Right atrium auricular region (tissue), 2 donors: ENCODE measurements around the gene XAB2. TPM values are rescaled to one million over a fixed set of nuclear protein-coding genes. Genes with fewer than 3 reads are reported as not detected.

ENCODE experiments used
- DNase-seq: peaks from one replicate; pipeline ENCODE4 v3.0.0-alpha.2; 2019; ENCODE audit warnings: low spot score
- H3K27ac ChIP-seq, 2 donors: fragments of 200-600 bp; sonication (generic); 1 replicate in 1 of 2; 2 replicates in 1 of 2; pipeline ENCODE4 v1.5.1; 2016 to 2019
- H3K27me3 ChIP-seq, 2 donors: fragments of 200-600 bp; sonication (generic); one replicate each; pipeline versions ENCODE4 v1.5.1 to v1.6.0; 2017 to 2019
- H3K36me3 ChIP-seq: fragments of 200-600 bp; sonication (generic); one replicate; pipeline ENCODE4 v1.5.1; 2016
- H3K4me1 ChIP-seq, 2 donors: fragments of 200-600 bp; sonication (generic); one replicate each; pipeline versions ENCODE4 v1.5.1 to v1.6.0; 2017 to 2019
- H3K4me3 ChIP-seq, 2 donors: fragments of 200-600 bp; sonication (generic); 1 replicate in 1 of 2; 2 replicates in 1 of 2; pipeline ENCODE4 v1.5.1; 2017 to 2019; ENCODE audit warnings: mild to moderate bottlenecking in 1 of 2, moderate library complexity in 1 of 2
- H3K9me3 ChIP-seq, 2 donors: fragments of 200-600 bp; sonication (generic); one replicate each; pipeline ENCODE4 v1.5.1; 2019
- CTCF ChIP-seq, 2 donors: fragments of 200-600 bp; sonication (generic); IDR thresholded peaks; one replicate each; pipeline ENCODE4 v1.5.1; 2019; ENCODE audit warnings: antibody characterized with exemption in 2 of 2
- total RNA-seq, 2 donors: library from RNA; depleted of rRNA; stranded (reverse); fragments of >200 nt; gene quantifications; one replicate each; pipeline ENCODE4 v1.1.0, GENCODE V29; 2016

The XAB2 gene
- total RNA-seq, 2 donors from 2014 or later, result 21.5 to 25.9 TPM

DNA sequence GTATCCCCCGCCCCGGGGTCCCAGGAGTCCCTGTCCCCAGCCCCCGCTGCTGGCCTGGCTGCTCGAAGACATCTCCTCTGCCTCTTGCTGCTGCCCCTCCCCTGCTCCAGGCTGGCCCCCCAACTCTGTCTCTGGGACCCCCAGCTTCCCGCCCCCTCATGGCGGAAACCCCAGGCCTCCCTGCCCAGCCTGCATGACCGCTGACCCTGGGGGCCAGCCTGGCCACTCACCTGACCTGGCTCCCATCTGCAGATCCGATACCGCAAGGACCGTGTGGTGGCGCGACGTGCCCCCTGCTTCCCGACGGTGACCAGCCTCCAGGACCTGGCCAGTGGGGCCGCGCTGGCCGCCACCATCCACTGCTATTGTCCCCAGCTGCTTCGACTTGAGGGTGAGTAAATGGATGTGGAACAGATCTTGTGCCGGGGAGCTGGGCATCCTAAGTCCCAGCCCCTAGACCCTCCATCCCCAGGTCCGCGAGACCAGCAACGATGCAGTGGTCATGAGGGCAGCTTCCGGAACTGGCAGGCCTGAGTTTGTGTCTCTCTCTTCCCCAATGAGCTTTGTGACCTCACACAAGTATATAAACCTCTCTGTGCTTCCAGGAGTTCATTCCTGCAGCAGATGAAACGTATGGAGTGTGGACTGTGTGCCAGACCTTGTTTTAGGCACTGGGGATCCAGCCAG lies 21.3 kb downstream of the XAB2 start:
- Histone ChIP-seq H3K36me3 (no peaks in the 10 kb centered on the region), H3K9me3 (no peaks in the 10 kb centered on the region), H3K4me3 (no peak overlapping the region), H3K4me1 (no peaks in the 10 kb centered on the region), H3K27me3 (no peaks in the 10 kb centered on the region), H3K27ac (no peak overlapping the region)
- no peak for TF ChIP-seq CTCF (IDR thresholded peaks at IDR 0.05)
- DNase-seq, result no peak

DNA sequence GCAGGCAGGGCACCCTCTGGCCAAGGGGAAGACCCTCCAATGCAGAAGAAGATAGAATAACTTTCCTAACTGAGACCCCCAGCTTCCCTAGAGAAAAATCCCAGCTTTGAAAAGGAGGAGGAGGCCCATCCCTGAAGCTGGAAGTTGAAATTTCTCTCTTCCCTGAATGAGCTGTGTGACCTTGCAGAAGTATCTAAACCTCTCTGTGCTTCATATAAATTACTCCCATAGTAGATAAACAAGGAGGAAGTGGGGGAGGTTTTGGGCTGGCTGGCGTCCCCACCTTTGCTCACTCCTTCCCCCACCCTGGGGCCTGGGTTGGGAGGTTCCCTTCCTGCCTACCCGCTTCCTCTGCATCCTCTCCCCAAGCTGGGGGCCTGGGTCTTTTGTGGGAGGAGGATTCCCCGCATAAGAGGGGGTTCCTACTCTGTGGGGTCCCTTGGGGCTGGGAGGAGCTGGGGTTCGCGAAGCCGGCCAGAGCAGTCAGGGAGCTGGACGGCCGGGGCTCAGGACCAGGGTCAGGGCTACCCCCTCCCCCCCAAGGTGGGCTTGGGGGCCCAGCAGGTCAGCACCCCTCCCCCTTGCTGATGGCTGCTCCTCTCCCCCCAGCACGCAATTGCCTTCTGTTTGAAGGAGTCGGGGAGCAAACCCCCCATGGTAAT lies 22.0 kb downstream of the XAB2 start:
- Histone ChIP-seq H3K27me3 (no peaks in the 10 kb centered on the region), H3K27ac (no peak overlapping the region), H3K36me3 (no peaks in the 10 kb centered on the region), H3K4me3 (no peak overlapping the region), H3K9me3 (no peaks in the 10 kb centered on the region), H3K4me1 (no peaks in the 10 kb centered on the region)
- TF ChIP-seq CTCF (IDR thresholded peaks at IDR 0.05), result no peak
- no peak for DNase-seq

DNA sequence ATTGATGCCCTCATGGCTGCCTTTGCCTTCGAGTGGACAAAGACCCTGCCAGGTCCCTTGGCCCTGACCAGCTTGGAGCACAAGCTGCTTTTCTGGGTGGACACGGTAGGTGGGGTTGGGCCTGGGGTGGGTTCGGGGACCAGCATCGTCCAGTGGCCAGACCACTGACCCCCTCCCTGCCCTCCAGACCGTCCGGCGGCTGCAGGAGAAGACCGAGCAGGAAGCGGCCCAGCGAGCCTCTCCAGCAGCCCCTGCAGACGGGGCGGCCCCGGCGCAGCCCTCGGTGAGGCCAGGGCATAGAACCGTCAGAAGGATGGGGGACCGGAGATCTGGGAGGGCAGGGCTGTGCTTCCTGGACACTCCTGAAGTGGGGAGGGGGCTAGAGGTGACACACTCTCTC lies 23.1 kb downstream of the XAB2 start:
- H3K4me3 ChIP-seq, result no peak overlapping the region
- H3K36me3 ChIP-seq, result no peaks in the 10 kb centered on the region
- H3K27me3 ChIP-seq, result no peaks in the 10 kb centered on the region
- no peaks in the 10 kb centered on the region for H3K9me3 ChIP-seq
- no peak overlapping the region for H3K27ac ChIP-seq
- no peak for DNase-seq
- no peak for TF ChIP-seq CTCF (IDR thresholded peaks at IDR 0.05)
- no peaks in the 10 kb centered on the region for H3K4me1 ChIP-seq

- no peak for TF ChIP-seq CTCF (IDR thresholded peaks at IDR 0.05)
- Histone ChIP-seq H3K4me1 (no peaks in the 10 kb centered on the region), H3K9me3 (no peaks in the 10 kb centered on the region), H3K36me3 (no peaks in the 10 kb centered on the region), H3K4me3 (no peak overlapping the region), H3K27me3 (no peaks in the 10 kb centered on the region), H3K27ac (no peak overlapping the region)
- no peak for DNase-seq
These were observed 23.7 kb downstream of the XAB2 start for GRCh38 chr19:7605490-7606222.

- H3K9me3 ChIP-seq, result no peaks in the 10 kb centered on the region
- H3K4me3 ChIP-seq, result no peak overlapping the region
- no peak for TF ChIP-seq CTCF (IDR thresholded peaks at IDR 0.05)
- no peaks in the 10 kb centered on the region for H3K4me1 ChIP-seq
- no peak for DNase-seq
- H3K27me3 ChIP-seq, result no peaks in the 10 kb centered on the region
- no peaks in the 10 kb centered on the region for H3K36me3 ChIP-seq
- no peak overlapping the region for H3K27ac ChIP-seq
These were observed 25.4 kb downstream of the XAB2 start for GRCh38 chr19:7603919-7604318.
